Caco-2 (cell line): ENCODE data around the gene TAF12. TPM values are rescaled to one million over a fixed set of nuclear protein-coding genes. Genes with fewer than 3 reads are reported as not detected.
"Not testable (repeated sequence)": the region's sequence is repeated elsewhere in the genome, so short reads cannot be mapped to it uniquely, and the experiment has no call there.

ENCODE experiments used
- Bru-seq: library from RNA; stranded (reverse); fragments of 400-500 nt; gene quantifications from one replicate; lab custom pipeline; 2021; lab: Mats Ljungman, UMichigan
- BruChase-seq, 2 experiments: library from RNA; stranded (reverse); fragments of 400-500 nt; gene quantifications; one replicate each; lab custom pipeline; 2021; lab: Mats Ljungman, UMichigan
- BruUV-seq: library from RNA; stranded (reverse); fragments of 400-500 nt; replicated peaks from 2 replicates; lab custom pipeline; 2021; lab: Mats Ljungman, UMichigan
- CTCF ChIA-PET: fragments of 300-600 bp; sonication (Branson Sonifier 250); formaldehyde crosslinking; loops from one replicate; lab custom pipeline; 2022; ENCODE audit warnings: antibody characterized with exemption; lab: Charles Lee
- POLR2A ChIA-PET: fragments of 300-600 bp; sonication (Branson Sonifier 250); formaldehyde crosslinking; loops from one replicate; lab custom pipeline; 2022; ENCODE audit warnings: antibody characterized with exemption; lab: Charles Lee
- DNase-seq, 2 experiments: peaks; one replicate each; pipeline versions ENCODE4 v3.0.0 to v3.0.0-alpha.2; 2020 to 2022
- H3K27me3 ChIP-seq: replicated peaks from 2 replicates; pipeline ENCODE4 v1.6.0; 2011; ENCODE audit warnings: low read length; ENCODE audit not compliant: control insufficient read depth, insufficient read depth
- H3K36me3 ChIP-seq: 2 replicates; pipeline ENCODE4 v1.5.1; 2011; ENCODE audit warnings: low read length; ENCODE audit not compliant: control insufficient read depth, insufficient read depth
- H3K4me1 ChIP-seq: fragments of 250-450 bp; sonication (Bioruptor Pico); 2 replicates; pipeline ENCODE4 v1.5.1; 2020; ENCODE audit warnings: mild to moderate bottlenecking
- H3K4me3 ChIP-seq: 2 replicates; pipeline ENCODE4 v1.5.1; 2011; ENCODE audit warnings: low read depth, mild to moderate bottlenecking, control low read depth, low read length
- H3K9me3 ChIP-seq: fragments of 250-450 bp; sonication (Bioruptor Pico); 2 replicates; pipeline ENCODE4 v1.5.1; 2020; ENCODE audit warnings: mild to moderate bottlenecking, moderate library complexity
- H3K27ac Mint-ChIP-seq: one replicate; pipeline ENCODE4 v1.8.0; 2022; ENCODE audit warnings: mixed read lengths; ENCODE audit not compliant: unreplicated experiment
- H3K27me3 Mint-ChIP-seq: one replicate; pipeline ENCODE4 v1.8.0; 2022; ENCODE audit warnings: mixed read lengths; ENCODE audit not compliant: insufficient read depth, unreplicated experiment
- H3K36me3 Mint-ChIP-seq: one replicate; pipeline ENCODE4 v1.8.0; 2022; ENCODE audit warnings: mild to moderate bottlenecking, mixed read lengths; ENCODE audit not compliant: insufficient read depth, unreplicated experiment
- H3K4me1 Mint-ChIP-seq: one replicate; pipeline ENCODE4 v1.8.0; 2022; ENCODE audit warnings: low read depth, mixed read lengths; ENCODE audit not compliant: unreplicated experiment
- H3K4me3 Mint-ChIP-seq: one replicate; pipeline ENCODE4 v1.8.0; 2022; ENCODE audit warnings: mild to moderate bottlenecking, moderate library complexity, mixed read lengths; ENCODE audit not compliant: unreplicated experiment
- H3K9me3 Mint-ChIP-seq: one replicate; pipeline ENCODE4 v1.8.0; 2022; ENCODE audit warnings: mixed read lengths; ENCODE audit not compliant: unreplicated experiment
- CTCF ChIP-seq, 2 experiments: fragments of 200-600 bp in 1 of 2; IDR thresholded peaks; 1 replicate in 1 of 2; 2 replicates in 1 of 2; pipeline versions ENCODE4 v1.5.1 to v1.8.0; 2011 to 2022; ENCODE audit warnings: antibody characterized with exemption in 1 of 2, control low read depth in 1 of 2, inconsistent platforms in 1 of 2, low read depth in 1 of 2, low read length in 1 of 2, mild to moderate bottlenecking in 1 of 2, moderate library complexity in 1 of 2; ENCODE audit not compliant: insufficient read depth in 1 of 2, severe bottlenecking in 1 of 2, unreplicated experiment in 1 of 2
- intact Hi-C: fragments of 100-400 bp; cut with micrococcal nuclease; formaldehyde crosslinking; loops from one replicate; pipeline ENCODE4 v1.10.0; 2022; ENCODE audit not compliant: unreplicated experiment
- long read RNA-seq: library from polyadenylated mRNA; stranded (forward); transcript quantifications from one replicate; pipeline ENCODE4 v2.0.0, GENCODE V29; 2022
- total RNA-seq: library from RNA; stranded (reverse); gene quantifications from 2 replicates; pipeline ENCODE4 v1.2.3, GENCODE V29; 2022

TAF12 gene
- total RNA-seq (9.7 and 11.3 TPM in 2 replicates), Bru-seq, nascent RNA (percentile 52 among the genes with signal in this experiment), BruChase-seq, experiment 1, labeled RNA remaining after a 2-hour chase (percentile 50 among the genes with signal in this experiment), BruChase-seq, experiment 2, labeled RNA remaining after a 6-hour chase (percentile 54 among the genes with signal in this experiment)
- long read RNA-seq, transcript TAF12-202 (6 exons, 1,334 nt): major isoform, 26 of 27 reads
- long read RNA-seq, partial matches to known transcripts: 0 of 27 reads
- long read RNA-seq, other reads (novel, unspliced or antisense): 0 of 27 reads

- Mint-ChIP-seq H3K9me3 (no peaks in the 10 kb centered on the region), H3K4me3 (peak within 1 kb of the TSS; percentile 100), H3K27me3 (no peaks in the 10 kb centered on the region), H3K27ac (peak within 1 kb of the TSS; percentile 98), H3K4me1 (peaks cover 21% of the 10 kb centered on the region), H3K36me3 (peaks cover 12% of the 10 kb centered on the region)
- CTCF ChIA-PET: interaction anchor here (0.6 to 1.5 kb wide), 11 partner anchors 9 to 1278 kb away, joined by 3 to 17 read pairs (median 4); partner anchors contain the start of gene YTHDF2
- no peaks in the 10 kb centered on the region for H3K36me3 ChIP-seq
- peak; percentile 85 to 89 for DNase-seq
- H3K4me1 ChIP-seq: 0 out of 2 replicates have a peak, but pooled peaks cover 6% of the 10 kb centered on the region
- H3K27me3 ChIP-seq: no peaks in the 10 kb centered on the region
- TSS peak; percentile 96 for BruUV-seq
- no peaks in the 10 kb centered on the region for H3K9me3 ChIP-seq
- intact Hi-C loops: loop anchor here (5.0 kb wide), 1 partner anchor 114 kb away; no protein-coding TSS in a partner anchor
- peak within 1 kb of the TSS; percentile 58 for H3K4me3 ChIP-seq
- POLR2A ChIA-PET: interaction anchor here (0.6 to 1.8 kb wide), 34 partner anchors 10 to 548 kb away, joined by 3 to 54 read pairs (median 7); partner anchors contain the start of genes EPB41, GMEB1, MED18 and RCC1
- TF ChIP-seq CTCF (IDR thresholded peaks at IDR 0.05; ENCODE audit: insufficient read depth in 1 of 2, low read depth in 1 of 2, low read length in 1 of 2, severe bottlenecking in 1 of 2, unreplicated experiment in 1 of 2): peak in 1 of 2 experiments; percentile 17
Measured at GRCh38 chr1:28642847-28643635, at the start of gene TAF12. TAF12 (minus strand) TSS chr1:28643067; CDS start chr1:28622081, 20,986 bp downstream.

GRCh38 chr1:28691627-28692026 lies 48.8 kb upstream of the TAF12 start:
- H3K27me3 ChIP-seq, intact Hi-C loops, H3K4me3 ChIP-seq, POLR2A ChIA-PET, CTCF ChIA-PET, H3K9me3 Mint-ChIP-seq, H3K4me3 Mint-ChIP-seq, H3K4me1 ChIP-seq, H3K4me1 Mint-ChIP-seq, H3K9me3 ChIP-seq, H3K27me3 Mint-ChIP-seq, H3K27ac Mint-ChIP-seq, H3K36me3 Mint-ChIP-seq, DNase-seq, BruUV-seq, H3K36me3 ChIP-seq: not testable (repeated sequence)

DNA sequence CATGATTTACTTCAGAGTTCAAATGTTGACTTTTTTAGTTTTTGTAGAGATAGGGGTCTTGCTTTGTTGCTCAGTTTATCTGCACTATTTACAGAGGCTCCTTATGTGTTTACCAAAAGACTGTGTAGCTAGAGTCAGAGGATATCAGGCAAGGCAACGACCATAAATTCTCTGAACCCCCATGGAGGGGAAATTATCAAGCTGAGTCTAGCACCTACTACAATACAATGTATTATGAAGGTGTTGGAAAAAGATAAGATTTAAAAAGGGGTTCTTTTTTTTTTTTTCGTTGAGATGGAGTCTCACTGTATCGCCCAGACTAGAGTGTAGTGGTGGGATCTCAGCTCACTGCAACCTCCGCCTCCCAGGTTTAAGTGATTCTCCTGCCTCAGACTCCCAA lies 42.1 kb upstream of the TAF12 start:
- DNase-seq: no peak
- H3K4me1 Mint-ChIP-seq: peaks cover 7% of the 10 kb centered on the region
- CTCF ChIA-PET: no interaction called here
- no peaks in the 10 kb centered on the region for H3K9me3 Mint-ChIP-seq
- POLR2A ChIA-PET: no interaction called here
- no peak overlapping the region for H3K4me3 Mint-ChIP-seq
- H3K36me3 ChIP-seq: no peaks in the 10 kb centered on the region
- peaks cover 4% of the 10 kb centered on the region for H3K36me3 Mint-ChIP-seq
- H3K4me1 ChIP-seq: no peaks in the 10 kb centered on the region
- no peaks in the 10 kb centered on the region for H3K9me3 ChIP-seq
- intact Hi-C loops: no loop called here
- no peak for TF ChIP-seq CTCF (IDR thresholded peaks at IDR 0.05; ENCODE audit: insufficient read depth in 1 of 2, low read depth in 1 of 2, low read length in 1 of 2, severe bottlenecking in 1 of 2, unreplicated experiment in 1 of 2)
- H3K27me3 Mint-ChIP-seq: no peaks in the 10 kb centered on the region
- H3K27me3 ChIP-seq: no peaks in the 10 kb centered on the region
- no peak overlapping the region for H3K4me3 ChIP-seq
- no TSS peak for BruUV-seq
- no peak overlapping the region for H3K27ac Mint-ChIP-seq
